UCSD-AML1 (cell line): ENCODE results near the gene PLEKHS1.
"Not testable (repeated sequence)": the region's sequence is repeated elsewhere in the genome, so short reads cannot be mapped to it uniquely, and the experiment has no call there.

ENCODE experiments used
- DNase-seq: peaks from one replicate; lab custom pipeline; 2025; ENCODE audit not compliant: unreplicated experiment; lab: John Stamatoyannopoulos, UW

PLEKHS1 gene

GRCh38 chr10:113739577-113739976, 11.9 kb upstream of the PLEKHS1 start:
- no peak for DNase-seq

- no peak for DNase-seq
Observed at GRCh38 chr10:113740850-113741249, 10.6 kb upstream of the PLEKHS1 start.

- no peak for DNase-seq
Observed at GRCh38 chr10:113742466-113742865, 9.0 kb upstream of the PLEKHS1 start.

GRCh38 chr10:113743594-113743993, 7.9 kb upstream of the PLEKHS1 start:
- DNase-seq: no peak

GRCh38 chr10:113745374-113745773, 6.1 kb upstream of the PLEKHS1 start:
- no peak for DNase-seq

GRCh38 chr10:113746217-113746957, 5.1 kb upstream of the PLEKHS1 start:
- no peak for DNase-seq

GRCh38 chr10:113752553-113752952, 1.1 kb downstream of the PLEKHS1 start:
- DNase-seq: no peak

- no peak for DNase-seq
Observed at GRCh38 chr10:113753020-113753692, 1.7 kb downstream of the PLEKHS1 start.

- DNase-seq: no peak
Observed at GRCh38 chr10:113754125-113754524, 2.6 kb downstream of the PLEKHS1 start.

- no peak for DNase-seq
Observed at GRCh38 chr10:113754768-113755167, 3.3 kb downstream of the PLEKHS1 start.

- DNase-seq: no peak
Observed at GRCh38 chr10:113756940-113757543, 5.6 kb downstream of the PLEKHS1 start.

- DNase-seq: no peak
Observed at GRCh38 chr10:113762083-113762482, 10.6 kb downstream of the PLEKHS1 start.

- DNase-seq: no peak
Observed at GRCh38 chr10:113764582-113764981, 13.1 kb downstream of the PLEKHS1 start.

- DNase-seq: no peak
Observed at GRCh38 chr10:113765910-113766309, 14.4 kb downstream of the PLEKHS1 start.

- no peak for DNase-seq
Observed at GRCh38 chr10:113767222-113767621, 15.7 kb downstream of the PLEKHS1 start.

GRCh38 chr10:113770346-113770745, 18.9 kb downstream of the PLEKHS1 start:
- DNase-seq: no peak

- not testable (repeated sequence) for DNase-seq
Observed at GRCh38 chr10:113771131-113771530, 19.6 kb downstream of the PLEKHS1 start.

- DNase-seq: peak; percentile 19
Observed at GRCh38 chr10:113775686-113776294, 24.3 kb downstream of the PLEKHS1 start.

GRCh38 chr10:113776553-113776952, 25.1 kb downstream of the PLEKHS1 start:
- no peak for DNase-seq

- DNase-seq: no peak
Observed at GRCh38 chr10:113780681-113781250, 29.3 kb downstream of the PLEKHS1 start.

- no peak for DNase-seq
Observed at GRCh38 chr10:113782367-113782766, 30.9 kb downstream of the PLEKHS1 start.
